Measurements from ENCODE around the gene HBA2. TPM values are rescaled to one million over a fixed set of nuclear protein-coding genes. Genes with fewer than 3 reads are reported as not detected.
"Not testable (repeated sequence)": the region's sequence is repeated elsewhere in the genome, so short reads cannot be mapped to it uniquely, and the experiment has no call there.

The HBA2 gene
- total RNA-seq, 1 donor from 2014 or later, result not detected

DNA sequence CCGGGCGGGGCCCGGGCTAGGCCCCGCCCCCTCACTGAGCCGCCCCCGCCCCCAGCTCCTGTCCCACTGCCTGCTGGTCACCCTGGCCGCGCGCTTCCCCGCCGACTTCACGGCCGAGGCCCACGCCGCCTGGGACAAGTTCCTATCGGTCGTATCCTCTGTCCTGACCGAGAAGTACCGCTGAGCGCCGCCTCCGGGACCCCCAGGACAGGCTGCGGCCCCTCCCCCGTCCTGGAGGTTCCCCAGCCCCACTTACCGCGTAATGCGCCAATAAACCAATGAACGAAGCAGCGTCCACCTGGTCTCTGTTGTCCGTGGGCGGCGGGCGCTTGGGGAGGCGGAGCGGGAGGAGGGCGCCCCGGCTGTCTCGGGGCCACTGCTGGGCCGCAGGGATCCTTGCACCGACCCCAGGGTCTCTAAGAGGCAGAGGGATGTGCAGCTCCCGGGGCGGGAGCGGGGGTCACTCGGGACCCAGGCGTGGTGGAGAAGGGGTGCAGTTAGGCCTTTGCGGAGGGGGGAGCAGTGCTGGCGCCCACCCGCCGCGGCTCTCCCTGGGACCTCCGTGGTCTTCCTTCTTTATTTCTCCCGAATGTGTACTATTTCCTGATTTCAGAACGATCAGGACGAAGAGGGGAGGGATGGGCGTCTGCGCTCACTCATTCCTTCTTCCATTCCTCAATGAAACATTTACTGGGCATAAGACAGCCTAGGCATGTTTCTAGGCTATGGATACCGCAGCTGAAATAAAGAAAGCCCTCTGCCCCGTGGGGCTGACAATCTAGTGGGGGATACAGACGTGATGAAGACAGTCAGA is 18.3 kb upstream of the HBA2 start:
- DNase-seq (ENCODE audit: low read depth), result peak; percentile 48

DNA sequence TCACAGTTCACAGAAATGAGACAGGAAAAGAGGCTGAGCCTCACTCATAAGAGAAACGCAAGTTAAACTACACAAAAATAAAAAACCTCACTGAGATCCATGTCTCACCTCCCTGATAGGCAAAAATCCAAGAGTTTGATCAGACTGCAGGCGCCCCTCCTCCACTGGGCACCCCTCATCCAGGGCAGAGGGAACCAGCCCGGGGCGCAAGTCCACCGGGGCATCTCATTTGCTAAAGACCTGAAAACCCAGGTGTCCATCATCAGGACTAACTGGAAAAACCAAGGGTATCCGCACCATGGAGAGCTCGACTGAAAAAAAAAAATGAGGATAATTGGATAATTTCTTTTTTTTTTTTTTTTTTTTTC is 17.7 kb upstream of the HBA2 start:
- no peak for DNase-seq (ENCODE audit: low read depth)

GRCh38 chr16:159136-159849 is 13.4 kb upstream of the HBA2 start:
- DNase-seq (ENCODE audit: low read depth), result no peak

DNA sequence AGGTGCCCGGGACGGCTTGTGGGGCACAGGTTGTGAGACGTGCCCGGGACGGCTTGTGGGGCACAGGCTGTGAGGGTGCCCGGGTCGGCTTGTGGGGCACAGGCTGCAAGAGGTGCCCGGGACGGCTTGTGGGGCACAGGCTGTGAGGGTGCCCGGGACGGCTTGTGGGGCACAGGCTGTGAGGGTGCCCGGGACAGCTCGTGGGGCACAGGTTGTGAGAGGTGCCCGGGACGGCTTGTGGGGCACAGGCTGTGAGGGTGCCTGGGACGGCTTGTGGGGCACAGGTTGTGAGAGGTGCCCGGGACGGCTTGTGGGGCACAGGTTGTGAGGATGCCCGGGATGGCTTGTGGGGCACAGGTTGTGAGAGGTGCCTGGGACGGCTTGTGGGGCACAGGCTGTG is 12.4 kb upstream of the HBA2 start:
- not testable (repeated sequence) for DNase-seq (ENCODE audit: low read depth)

- DNase-seq (ENCODE audit: low read depth), result no peak
Measured at GRCh38 chr16:160691-161190, 11.9 kb upstream of the HBA2 start.

DNA sequence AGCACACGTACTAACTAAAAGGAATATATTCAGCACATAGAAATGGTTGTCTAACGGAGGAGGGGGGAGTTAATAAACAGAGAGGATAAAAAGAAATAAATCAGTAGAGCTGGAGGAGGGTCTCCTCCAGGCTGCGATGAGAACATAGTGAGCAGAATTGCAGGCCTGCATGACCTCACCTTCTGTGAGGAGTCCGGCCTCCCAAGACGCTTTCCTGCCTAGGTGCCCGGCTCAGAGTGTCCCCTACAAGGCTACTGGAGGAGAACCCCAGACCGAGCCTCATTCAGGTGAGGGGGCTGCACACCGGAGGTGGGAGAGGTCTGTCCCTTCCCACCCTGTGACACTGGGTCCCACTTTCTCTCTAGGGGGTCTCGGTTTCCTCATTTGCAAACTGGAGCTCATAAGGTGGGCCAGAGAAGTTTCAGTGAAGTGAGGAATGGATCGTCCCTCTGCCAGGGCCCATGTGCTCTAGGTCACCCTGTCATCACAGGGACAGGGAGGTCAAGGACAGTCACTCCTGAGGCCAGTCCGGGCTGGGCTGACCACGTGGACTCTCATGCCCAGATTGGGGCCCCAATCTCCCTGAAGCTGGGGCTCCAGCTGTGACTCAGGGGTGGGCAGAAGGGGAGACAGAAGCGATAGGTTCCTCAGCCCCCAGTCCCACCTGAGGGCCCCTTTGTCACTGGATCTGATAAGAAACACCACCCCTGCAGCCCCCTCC is 10.2 kb upstream of the HBA2 start:
- no peak for DNase-seq (ENCODE audit: low read depth)

- not testable (repeated sequence) for DNase-seq (ENCODE audit: low read depth)
Measured at GRCh38 chr16:163139-163538, 9.5 kb upstream of the HBA2 start.

DNA sequence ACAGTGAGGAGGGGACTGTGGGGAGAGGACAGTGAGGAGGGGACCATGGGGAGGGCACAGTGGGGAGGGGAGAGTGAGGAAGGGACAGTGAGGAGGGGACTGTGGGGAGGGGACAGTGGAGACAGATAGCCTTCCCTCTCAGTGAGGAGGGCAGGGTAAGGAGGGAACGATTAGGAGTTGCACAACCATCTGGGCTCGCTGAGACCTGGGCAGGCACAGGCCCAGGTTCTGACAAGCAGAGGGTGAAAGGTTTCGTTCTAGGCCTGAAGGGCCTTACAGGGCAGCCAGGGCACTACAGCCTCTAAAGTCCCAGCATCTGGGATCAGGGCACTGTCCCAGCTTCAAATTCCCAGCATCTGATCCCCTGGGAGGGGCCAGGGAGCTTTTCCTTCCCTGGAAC is 9.0 kb upstream of the HBA2 start:
- not testable (repeated sequence) for DNase-seq (ENCODE audit: low read depth)

DNA sequence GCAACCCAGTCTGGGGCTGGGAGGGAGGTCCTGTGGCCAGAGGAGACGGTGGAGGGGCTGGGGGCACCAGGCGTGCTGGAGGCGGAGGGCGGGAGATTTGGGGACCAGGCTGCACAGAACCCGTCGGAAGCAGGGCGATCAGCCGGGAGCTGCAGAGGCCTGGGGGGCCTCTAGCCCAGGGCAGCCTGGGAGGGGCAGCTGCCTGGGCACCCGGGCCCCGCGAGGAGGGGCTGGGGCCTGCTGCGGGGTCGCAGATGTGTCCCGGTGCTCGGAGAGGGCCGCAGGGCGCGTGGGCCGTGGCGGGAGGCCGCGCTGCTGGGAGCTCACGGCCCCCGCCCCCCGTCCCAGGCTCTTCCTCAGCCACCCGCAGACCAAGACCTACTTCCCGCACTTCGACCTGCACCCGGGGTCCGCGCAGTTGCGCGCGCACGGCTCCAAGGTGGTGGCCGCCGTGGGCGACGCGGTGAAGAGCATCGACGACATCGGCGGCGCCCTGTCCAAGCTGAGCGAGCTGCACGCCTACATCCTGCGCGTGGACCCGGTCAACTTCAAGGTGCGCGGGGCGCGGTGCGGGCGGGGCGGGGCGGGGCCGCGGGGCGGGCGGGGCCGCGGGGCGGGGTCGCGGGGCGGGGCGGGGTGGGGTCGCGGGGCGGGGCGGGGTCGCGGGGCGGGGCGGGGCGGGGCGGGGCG is 8.4 kb upstream of the HBA2 start:
- not testable (repeated sequence) for DNase-seq (ENCODE audit: low read depth)

GRCh38 chr16:164827-165538 is 7.7 kb upstream of the HBA2 start:
- no peak for DNase-seq (ENCODE audit: low read depth)

GRCh38 chr16:165539-166374 is 6.9 kb upstream of the HBA2 start, which contains the start of gene HBM:
TSS of gene HBM (plus strand) at chr16:165978. CDS start at chr16:165998, 20 bp downstream.
- no peak for DNase-seq (ENCODE audit: low read depth)

DNA sequence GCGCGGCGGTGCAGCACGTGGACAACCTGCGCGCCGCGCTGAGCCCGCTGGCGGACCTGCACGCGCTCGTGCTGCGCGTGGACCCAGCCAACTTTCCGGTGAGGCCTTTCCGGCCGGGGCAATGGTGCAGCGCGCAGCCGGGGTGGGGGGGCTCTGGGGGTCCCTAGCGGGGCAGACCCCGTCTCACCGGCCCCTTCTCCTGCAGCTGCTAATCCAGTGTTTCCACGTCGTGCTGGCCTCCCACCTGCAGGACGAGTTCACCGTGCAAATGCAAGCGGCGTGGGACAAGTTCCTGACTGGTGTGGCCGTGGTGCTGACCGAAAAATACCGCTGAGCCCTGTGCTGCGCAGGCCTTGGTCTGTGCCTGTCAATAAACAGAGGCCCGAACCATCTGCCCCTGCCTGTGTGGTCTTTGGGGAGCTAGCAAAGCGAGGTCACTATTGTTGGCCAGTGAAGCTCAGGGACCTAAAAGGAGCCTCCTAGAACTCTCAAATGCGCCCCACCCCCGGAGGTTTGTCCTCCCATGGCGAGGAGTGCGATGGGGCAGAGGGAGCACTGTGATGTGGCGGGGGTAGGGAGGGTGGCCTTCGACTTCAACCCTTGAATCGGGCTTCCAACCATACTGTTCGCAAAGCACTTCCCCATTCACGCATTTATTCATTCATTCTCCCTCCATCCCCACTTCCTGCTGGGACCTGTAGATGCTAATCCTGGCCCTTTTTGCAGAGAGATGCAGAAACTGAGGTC is 6.1 kb upstream of the HBA2 start:
- DNase-seq (ENCODE audit: low read depth), result no peak

GRCh38 chr16:167122-167690 is 5.5 kb upstream of the HBA2 start:
- DNase-seq (ENCODE audit: low read depth), result no peak

DNA sequence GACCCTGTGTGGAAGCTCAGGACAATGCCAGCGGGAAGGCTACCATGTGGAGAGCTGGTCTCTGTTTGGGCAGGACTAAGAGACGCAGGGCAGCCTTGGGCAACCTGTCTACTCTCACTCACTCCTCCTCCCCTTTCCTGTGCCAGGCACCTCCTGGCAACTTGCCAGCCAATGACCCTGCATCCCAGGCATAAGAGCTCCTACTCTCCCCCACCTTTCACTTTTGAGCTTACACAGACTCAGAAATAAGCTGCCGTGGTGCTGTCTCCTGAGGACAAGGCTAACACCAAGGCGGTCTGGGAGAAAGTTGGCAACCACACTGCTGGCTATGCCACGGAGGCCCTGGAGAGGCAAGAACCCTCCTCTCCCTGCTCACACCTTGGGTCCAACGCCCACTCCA is 4.3 kb upstream of the HBA2 start:
- no peak for DNase-seq (ENCODE audit: low read depth)

GRCh38 chr16:169014-169413 is 3.7 kb upstream of the HBA2 start:
- no peak for DNase-seq (ENCODE audit: low read depth)

- peak; percentile 28 for DNase-seq (ENCODE audit: low read depth)
Measured at GRCh38 chr16:170088-170507, 2.6 kb upstream of the HBA2 start.

DNA sequence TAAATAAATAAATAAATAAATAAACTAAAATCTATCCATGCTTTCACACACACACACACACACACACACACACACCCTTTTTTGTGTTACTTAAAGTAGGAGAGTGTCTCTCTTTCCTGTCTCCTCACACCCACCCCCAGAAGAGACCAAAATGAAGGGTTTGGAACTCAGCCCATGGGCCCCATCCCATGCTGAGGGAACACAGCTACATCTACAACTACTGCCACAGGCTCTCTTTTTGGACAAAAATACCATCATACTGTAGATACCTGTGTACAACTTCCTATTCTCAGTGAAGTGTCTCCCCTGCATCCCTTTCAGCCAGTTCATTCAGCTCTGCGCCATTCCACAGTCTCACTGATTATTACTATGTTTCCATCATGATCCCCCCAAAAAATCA is 1.9 kb upstream of the HBA2 start:
- no peak for DNase-seq (ENCODE audit: low read depth)

DNA sequence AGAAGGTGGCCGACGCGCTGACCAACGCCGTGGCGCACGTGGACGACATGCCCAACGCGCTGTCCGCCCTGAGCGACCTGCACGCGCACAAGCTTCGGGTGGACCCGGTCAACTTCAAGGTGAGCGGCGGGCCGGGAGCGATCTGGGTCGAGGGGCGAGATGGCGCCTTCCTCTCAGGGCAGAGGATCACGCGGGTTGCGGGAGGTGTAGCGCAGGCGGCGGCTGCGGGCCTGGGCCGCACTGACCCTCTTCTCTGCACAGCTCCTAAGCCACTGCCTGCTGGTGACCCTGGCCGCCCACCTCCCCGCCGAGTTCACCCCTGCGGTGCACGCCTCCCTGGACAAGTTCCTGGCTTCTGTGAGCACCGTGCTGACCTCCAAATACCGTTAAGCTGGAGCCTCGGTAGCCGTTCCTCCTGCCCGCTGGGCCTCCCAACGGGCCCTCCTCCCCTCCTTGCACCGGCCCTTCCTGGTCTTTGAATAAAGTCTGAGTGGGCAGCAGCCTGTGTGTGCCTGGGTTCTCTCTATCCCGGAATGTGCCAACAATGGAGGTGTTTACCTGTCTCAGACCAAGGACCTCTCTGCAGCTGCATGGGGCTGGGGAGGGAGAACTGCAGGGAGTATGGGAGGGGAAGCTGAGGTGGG is 657 bp downstream of the HBA2 start:
- DNase-seq (ENCODE audit: low read depth), result not testable (repeated sequence)

Data from myocyte (in vitro differentiated cells).